Smooth muscle cell (in vitro differentiated cells): ENCODE data around the gene GPATCH1. TPM values are rescaled to one million over a fixed set of nuclear protein-coding genes. Genes with fewer than 3 reads are reported as not detected.

Source experiments
- DNase-seq: peaks from one replicate; lab custom pipeline; 2025; ENCODE audit not compliant: unreplicated experiment; lab: John Stamatoyannopoulos, UW
- H2AFZ ChIP-seq: fragments of 200-600 bp; sonication (generic); 2 replicates; pipeline ENCODE4 v1.6.0; 2016; ENCODE audit warnings: antibody characterized with exemption, low read depth, mild to moderate bottlenecking
- H3F3A ChIP-seq: fragments of 200-600 bp; sonication (generic); 2 replicates; pipeline ENCODE4 v1.6.0; 2017; ENCODE audit warnings: antibody characterized with exemption, low read depth
- H3K27ac ChIP-seq: fragments of 200-600 bp; sonication (generic); 2 replicates; pipeline ENCODE4 v1.5.1; 2016; ENCODE audit warnings: low read depth, mild to moderate bottlenecking
- H3K27me3 ChIP-seq: fragments of 200-600 bp; sonication (generic); 2 replicates; pipeline ENCODE4 v1.6.1; 2016; ENCODE audit warnings: low read depth, mild to moderate bottlenecking
- H3K36me3 ChIP-seq: fragments of 200-600 bp; sonication (generic); 2 replicates; pipeline ENCODE4 v1.5.1; 2016; ENCODE audit warnings: low read depth
- H3K4me1 ChIP-seq: fragments of 200-600 bp; sonication (generic); 2 replicates; pipeline ENCODE4 v1.5.1; 2016; ENCODE audit warnings: low read depth
- H3K4me2 ChIP-seq: fragments of 200-600 bp; sonication (generic); 2 replicates; pipeline ENCODE4 v1.6.0; 2016; ENCODE audit warnings: mild to moderate bottlenecking
- H3K4me3 ChIP-seq: fragments of 200-600 bp; sonication (generic); 2 replicates; pipeline ENCODE4 v1.5.1; 2016; ENCODE audit warnings: mild to moderate bottlenecking
- H3K79me2 ChIP-seq: fragments of 200-600 bp; sonication (generic); 2 replicates; pipeline ENCODE4 v1.6.0; 2016; ENCODE audit warnings: low read depth, mild to moderate bottlenecking
- H3K9ac ChIP-seq: fragments of 200-600 bp; sonication (generic); 2 replicates; pipeline ENCODE4 v1.6.0; 2016; ENCODE audit warnings: low read depth
- H3K9me3 ChIP-seq: fragments of 200-600 bp; sonication (generic); replicated peaks from 2 replicates; pipeline ENCODE4 v1.5.1; 2016; ENCODE audit warnings: low read depth
- H4K20me1 ChIP-seq: fragments of 200-600 bp; sonication (generic); 2 replicates; pipeline ENCODE4 v1.6.0; 2016; ENCODE audit warnings: low read depth
- CTCF ChIP-seq: fragments of 200-600 bp; sonication (generic); IDR thresholded peaks from 2 replicates; pipeline ENCODE4 v1.5.1; 2017; ENCODE audit warnings: borderline replicate concordance, mild to moderate bottlenecking, antibody characterized with exemption; ENCODE audit not compliant: insufficient read depth, poor library complexity, severe bottlenecking
- WGBS: methylation state at CpG from one replicate; pipeline ENCODE4 v1.1.7; 2016; ENCODE audit warnings: low lambda C conversion rate; 5-methylcytosine and 5-hydroxymethylcytosine counted together
- polyA plus RNA-seq: library from polyadenylated mRNA; unstranded; fragments of >200 nt; fragmentation: Nextera tagmentation; extraction: Ambion mirVana; gene quantifications from 2 replicates; pipeline ENCODE4 v1.2.1, GENCODE V29; 2016
- total RNA-seq: library from RNA; depleted of rRNA; stranded (reverse); fragments of >200 nt; gene quantifications from 2 replicates; pipeline ENCODE4 v1.2.3, GENCODE V29; 2014

GPATCH1 gene
- total and polyA plus RNA-seq, 2 experiments from 2014 or later, result 2.8 to 4.3 TPM

GRCh38 chr19:33052352-33052972, 28.5 kb upstream of the GPATCH1 start:
- H3K4me2 ChIP-seq, result no peak overlapping the region
- no peak for DNase-seq

GRCh38 chr19:33054623-33055022, 26.4 kb upstream of the GPATCH1 start:
- Histone ChIP-seq H3K4me3 (no peak overlapping the region), H3K36me3 (no peaks in the 10 kb centered on the region), H3K9me3 (no peaks in the 10 kb centered on the region), H3K79me2 (no peaks in the 10 kb centered on the region), H3K27me3 (no peaks in the 10 kb centered on the region), H3F3A (no peaks in the 10 kb centered on the region), H3K9ac (no peak overlapping the region), H4K20me1 (no peaks in the 10 kb centered on the region), H3K4me1 (no peaks in the 10 kb centered on the region), H3K4me2 (no peak overlapping the region), H3K27ac (no peak overlapping the region), H2AFZ (no peak overlapping the region)
- DNase-seq, result no peak
- WGBS, result 83% methylated on average over 8 of the region's 8 CpGs
- TF ChIP-seq CTCF, result no peak

More at GRCh38 chr19:33052352-33052972, 28.5 kb upstream of the GPATCH1 start:
- Histone ChIP-seq H3K36me3 (no peaks in the 10 kb centered on the region), H4K20me1 (no peaks in the 10 kb centered on the region), H3K27ac (no peak overlapping the region), H2AFZ (no peak overlapping the region), H3K4me3 (no peak overlapping the region), H3K4me1 (no peaks in the 10 kb centered on the region), H3K27me3 (no peaks in the 10 kb centered on the region), H3K79me2 (no peaks in the 10 kb centered on the region), H3K9ac (no peak overlapping the region), H3F3A (no peaks in the 10 kb centered on the region), H3K9me3 (no peaks in the 10 kb centered on the region)
- no peak for TF ChIP-seq CTCF
- WGBS, result 89% methylated on average over 8 of the region's 8 CpGs

GRCh38 chr19:33055718-33056117, 25.3 kb upstream of the GPATCH1 start:
- no peak overlapping the region for H3K9ac ChIP-seq
- H4K20me1 ChIP-seq, result no peaks in the 10 kb centered on the region
- no peak overlapping the region for H3K4me2 ChIP-seq
- WGBS, result 33% methylated on average over 2 of the region's 2 CpGs
- no peaks in the 10 kb centered on the region for H3K36me3 ChIP-seq
- no peak overlapping the region for H3K4me3 ChIP-seq
- no peaks in the 10 kb centered on the region for H3K4me1 ChIP-seq
- H3K9me3 ChIP-seq, result no peaks in the 10 kb centered on the region
- H3K27me3 ChIP-seq, result no peaks in the 10 kb centered on the region
- H3K79me2 ChIP-seq, result no peaks in the 10 kb centered on the region
- no peak for DNase-seq
- H3F3A ChIP-seq, result no peaks in the 10 kb centered on the region
- TF ChIP-seq CTCF, result no peak
- no peak overlapping the region for H2AFZ ChIP-seq
- no peak overlapping the region for H3K27ac ChIP-seq

- no peak for DNase-seq
- H2AFZ ChIP-seq, result no peak overlapping the region
- H3K27me3 ChIP-seq, result peaks cover 16% of the 10 kb centered on the region
- H3K4me1 ChIP-seq, result peaks cover 7% of the 10 kb centered on the region
- H3K27ac ChIP-seq, result no peak overlapping the region
- WGBS, result 93% methylated on average over 5 of the region's 5 CpGs
- no peak overlapping the region for H3K9ac ChIP-seq
- H3K79me2 ChIP-seq, result no peaks in the 10 kb centered on the region
- H3K4me2 ChIP-seq, result no peak overlapping the region
- H3K36me3 ChIP-seq, result no peaks in the 10 kb centered on the region
- H4K20me1 ChIP-seq, result no peaks in the 10 kb centered on the region
- no peak overlapping the region for H3K4me3 ChIP-seq
- no peaks in the 10 kb centered on the region for H3F3A ChIP-seq
- TF ChIP-seq CTCF, result no peak
- no peaks in the 10 kb centered on the region for H3K9me3 ChIP-seq
These were observed 20.4 kb upstream of the GPATCH1 start for GRCh38 chr19:33060586-33060985.
